Measurements from ENCODE around the gene ENPP3.
"Not testable (repeated sequence)": the region's sequence is repeated elsewhere in the genome, so short reads cannot be mapped to it uniquely, and the experiment has no call there.

ENPP3 gene

DNA sequence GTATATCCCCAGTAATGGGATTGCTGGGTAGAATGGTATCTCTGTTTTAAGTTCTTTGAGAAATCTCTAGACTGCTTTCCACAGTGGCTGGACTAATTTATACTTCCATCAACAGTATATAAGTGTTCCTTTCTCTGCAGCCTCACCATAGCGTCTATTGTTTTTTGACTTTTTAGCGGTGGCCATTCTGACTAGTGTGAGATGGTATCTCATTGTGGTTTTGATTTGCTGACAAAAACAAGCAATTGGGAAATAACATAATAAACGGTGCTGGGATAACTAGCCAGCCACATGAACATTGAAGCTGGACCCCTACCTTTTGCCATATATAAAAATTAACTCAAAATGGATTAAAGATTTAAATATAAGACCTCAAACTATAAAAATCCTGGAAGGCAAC, 49.9 kb downstream of the ENPP3 start:
- no peak for DNase-seq

DNA sequence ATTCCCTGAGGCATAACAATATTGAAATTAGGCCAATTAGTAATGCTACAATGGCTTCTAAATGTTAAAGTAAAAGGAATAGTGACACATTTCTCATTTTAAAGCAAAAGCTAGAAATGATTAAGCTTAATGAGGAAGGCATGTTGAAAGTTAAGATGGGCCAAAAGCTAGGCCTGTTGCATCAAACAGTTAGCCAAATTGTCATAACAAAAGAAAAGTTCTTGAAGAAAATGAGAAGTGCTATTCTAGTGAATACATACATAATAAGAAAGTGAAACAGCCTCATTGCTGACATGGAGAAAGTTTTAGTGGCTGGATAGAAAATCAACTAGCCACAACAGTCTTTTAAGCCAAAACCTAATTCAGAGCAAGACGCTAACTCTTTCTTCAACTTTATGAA, 51.2 kb downstream of the ENPP3 start:
- DNase-seq, result no peak

- no peak for DNase-seq
Observed at GRCh38 chr6:131692031-131692430, 54.9 kb downstream of the ENPP3 start.

- DNase-seq, result no peak
Observed at GRCh38 chr6:131692589-131692988, 55.5 kb downstream of the ENPP3 start.

GRCh38 chr6:131693384-131693783, 56.3 kb downstream of the ENPP3 start:
- no peak for DNase-seq

DNA sequence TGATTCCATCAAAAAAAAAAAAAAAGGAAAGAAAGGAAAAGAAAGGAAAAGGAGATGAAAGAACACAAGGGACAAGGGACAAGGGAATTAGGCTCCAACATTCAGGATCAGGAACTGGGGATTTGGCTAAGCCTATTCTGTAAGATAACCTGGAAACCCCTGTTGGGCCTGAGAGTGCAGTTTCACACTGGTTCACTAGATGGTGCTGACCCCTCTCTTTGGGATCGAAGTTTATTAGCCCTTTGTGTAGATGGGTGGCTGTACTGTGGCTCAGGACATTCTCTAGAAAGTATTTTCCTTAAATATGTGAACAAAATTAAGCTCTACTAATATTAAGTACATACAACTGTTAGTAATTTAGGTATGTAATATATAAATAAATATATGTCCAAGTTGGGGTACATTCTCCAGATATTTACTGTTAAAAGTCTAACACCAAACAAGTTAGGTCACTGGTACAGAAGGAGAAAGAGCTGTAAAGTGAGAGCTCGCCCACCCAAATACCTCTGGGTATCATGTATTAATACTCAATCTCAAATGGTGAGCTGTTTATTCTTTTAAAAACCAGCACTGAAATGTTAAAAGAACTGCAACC, 57.8 kb downstream of the ENPP3 start:
- DNase-seq, result no peak

DNA sequence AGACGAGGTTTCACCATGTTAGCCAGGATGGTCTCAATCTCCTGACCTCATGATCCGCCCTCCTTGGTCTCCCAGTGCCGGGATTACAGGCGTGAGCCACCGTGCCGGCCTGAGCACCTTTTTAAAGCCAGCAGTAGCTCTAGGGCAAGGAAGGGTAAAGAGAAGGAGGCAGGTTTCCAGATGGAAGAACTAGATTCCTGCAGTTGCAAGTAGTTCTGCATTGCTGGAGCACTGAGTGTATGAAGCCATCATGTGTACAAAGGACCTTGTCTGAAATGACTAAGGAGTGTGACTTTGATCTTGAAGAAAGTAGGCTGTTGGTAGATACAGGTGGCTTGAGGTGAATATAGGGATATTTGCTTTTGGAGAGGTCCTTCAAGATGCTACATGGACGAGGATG, 59.9 kb downstream of the ENPP3 start:
- no peak for DNase-seq

DNA sequence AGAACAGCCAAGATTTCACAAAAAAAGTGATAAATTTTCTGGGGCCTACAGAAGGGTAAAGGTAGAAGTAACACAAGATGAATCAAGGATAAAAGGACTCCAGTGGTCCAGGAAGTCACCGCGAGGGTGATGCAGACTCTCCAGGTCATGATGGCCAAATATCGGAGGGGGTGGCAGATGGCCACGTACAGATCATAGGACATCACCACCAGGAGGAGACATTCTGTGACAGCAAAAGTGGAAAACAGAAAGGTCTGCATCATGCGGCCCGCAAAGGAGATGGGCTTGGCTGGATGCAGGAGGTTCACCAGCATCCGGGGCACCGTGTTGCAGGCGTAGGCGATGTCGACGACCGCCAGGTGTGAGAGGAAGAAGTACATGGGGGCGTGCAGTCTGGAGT, 63.7 kb downstream of the ENPP3 start:
- DNase-seq, result not testable (repeated sequence)

DNA sequence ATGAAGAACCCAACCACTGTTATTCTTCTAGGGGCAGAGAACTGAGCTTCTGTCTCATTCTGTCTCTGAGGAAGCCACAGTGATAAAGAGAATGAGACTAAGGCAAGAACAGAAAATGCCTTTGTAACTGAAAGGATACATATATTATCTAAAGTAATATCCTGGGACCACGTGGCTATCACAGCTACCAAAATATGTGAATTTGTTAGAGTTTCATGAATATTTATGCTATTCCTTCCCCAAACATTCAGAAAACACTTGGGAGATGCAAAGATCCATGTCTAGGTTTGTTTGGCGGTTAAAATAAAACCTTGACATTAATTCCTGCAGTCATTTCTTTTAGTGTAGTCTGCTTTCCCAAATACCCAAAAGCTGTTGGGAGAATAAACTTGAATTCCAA, 66.8 kb downstream of the ENPP3 start:
- not testable (repeated sequence) for DNase-seq

DNA sequence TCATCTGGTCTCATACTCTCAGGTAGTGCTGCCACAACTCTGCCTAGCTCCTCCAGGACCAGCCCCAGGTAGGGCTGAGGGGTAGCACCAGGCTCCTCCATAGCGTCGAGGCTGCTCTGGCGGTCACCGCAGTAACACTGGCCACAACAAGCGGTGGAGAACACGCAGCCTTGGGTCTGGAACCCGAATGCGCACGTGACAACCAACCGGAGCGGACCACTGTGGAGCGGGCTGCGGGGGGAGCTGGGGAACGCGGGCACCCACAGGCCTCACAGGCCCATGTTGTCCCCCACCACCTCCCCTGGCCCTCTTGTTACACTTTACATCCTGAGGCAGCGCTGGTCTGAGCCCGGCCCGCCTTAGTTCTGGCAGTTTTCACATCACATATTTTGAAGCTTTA, 73.8 kb downstream of the ENPP3 start, which contains the start of gene CTAGE9:
Gene CTAGE9, minus strand, starts transcription at position 101 of the 400 bp plus-strand sequence. Its CDS starts 0 bp downstream, at position 101.
- not testable (repeated sequence) for DNase-seq

GRCh38 chr6:131715567-131715966, 78.5 kb downstream of the ENPP3 start:
- not testable (repeated sequence) for DNase-seq

GRCh38 chr6:131717836-131718542, 80.9 kb downstream of the ENPP3 start:
- no peak for DNase-seq

- no peak for DNase-seq
Observed at GRCh38 chr6:131721161-131721560, 84.1 kb downstream of the ENPP3 start.

GRCh38 chr6:131724114-131724513, 87.0 kb downstream of the ENPP3 start:
- DNase-seq, result no peak

- DNase-seq, result no peak
Observed at GRCh38 chr6:131727467-131727866, 90.4 kb downstream of the ENPP3 start.

- no peak for DNase-seq
Observed at GRCh38 chr6:131727868-131728267, 90.8 kb downstream of the ENPP3 start.

DNA sequence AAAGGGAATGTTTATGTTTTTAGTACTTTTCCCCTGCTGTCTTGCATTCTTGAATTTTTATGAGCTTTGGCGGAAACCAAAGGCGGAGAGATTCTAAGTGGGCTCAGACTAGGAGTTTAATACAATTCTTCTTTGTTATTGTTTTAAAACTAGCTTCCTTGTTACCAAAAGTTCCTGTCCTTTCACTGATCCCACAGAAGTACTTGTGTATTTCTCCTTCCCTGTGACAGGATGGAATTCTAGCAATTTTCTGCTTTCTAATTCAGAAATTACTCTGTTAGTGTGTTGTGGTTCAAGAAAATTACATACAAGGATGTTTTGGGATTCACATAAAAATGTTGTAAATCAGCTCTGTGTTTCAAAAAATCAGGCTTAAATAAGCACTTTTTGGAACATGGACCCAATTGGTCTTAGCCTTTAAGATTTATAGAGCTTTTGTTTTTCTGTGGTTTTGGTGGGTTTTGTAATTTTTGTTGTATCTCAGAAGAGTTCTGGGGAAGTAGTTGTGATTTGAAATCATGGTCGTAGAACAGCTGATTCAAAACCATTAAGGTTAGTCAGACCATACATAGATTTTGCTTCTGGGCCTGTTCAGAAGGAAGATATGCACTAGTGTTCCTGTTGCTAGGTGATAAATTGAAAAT, 91.3 kb downstream of the ENPP3 start:
- no peak for DNase-seq

DNA sequence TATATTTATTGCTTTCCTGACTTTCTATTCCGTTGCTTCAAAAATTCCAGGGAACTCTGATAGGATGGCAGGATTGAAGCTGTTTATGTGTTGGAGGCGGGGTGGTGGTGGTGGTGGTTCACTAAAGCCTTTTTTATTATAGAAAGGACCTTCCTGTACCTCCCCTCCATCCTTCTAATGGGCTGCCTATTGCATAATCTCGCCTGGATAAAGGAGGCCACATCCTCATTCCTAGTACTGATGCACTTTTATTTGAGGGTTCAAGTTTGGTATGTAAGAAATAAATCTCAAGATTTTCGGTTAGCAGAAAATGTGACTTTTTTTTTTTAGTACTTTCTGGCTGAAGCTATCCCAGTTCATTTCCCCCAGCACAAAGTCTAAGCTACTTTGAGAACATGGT, 92.4 kb downstream of the ENPP3 start:
- DNase-seq, result no peak

GRCh38 chr6:131730264-131730663, 93.2 kb downstream of the ENPP3 start:
- no peak for DNase-seq

DNA sequence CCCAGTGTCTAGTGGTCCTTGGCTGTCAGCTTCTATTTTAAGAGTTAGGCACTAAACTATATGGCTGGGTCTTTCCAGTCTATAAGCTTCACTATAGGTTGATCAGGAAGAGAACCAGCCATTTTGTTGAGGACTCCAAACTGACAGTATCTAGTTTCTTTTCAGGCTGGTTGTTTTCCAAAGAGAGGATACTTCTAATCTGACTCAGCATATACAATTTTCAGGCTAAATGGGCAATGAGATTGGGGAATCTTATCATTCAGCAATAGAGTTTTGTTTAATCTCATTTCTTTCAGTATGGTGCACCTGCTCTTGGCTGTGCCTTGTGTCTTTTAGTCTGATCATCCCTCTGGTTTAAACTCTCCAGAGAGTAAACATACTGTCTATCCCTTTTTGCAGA, 94.1 kb downstream of the ENPP3 start:
- DNase-seq, result no peak

GRCh38 chr6:131733376-131734016, 96.4 kb downstream of the ENPP3 start:
- no peak for DNase-seq

DNA sequence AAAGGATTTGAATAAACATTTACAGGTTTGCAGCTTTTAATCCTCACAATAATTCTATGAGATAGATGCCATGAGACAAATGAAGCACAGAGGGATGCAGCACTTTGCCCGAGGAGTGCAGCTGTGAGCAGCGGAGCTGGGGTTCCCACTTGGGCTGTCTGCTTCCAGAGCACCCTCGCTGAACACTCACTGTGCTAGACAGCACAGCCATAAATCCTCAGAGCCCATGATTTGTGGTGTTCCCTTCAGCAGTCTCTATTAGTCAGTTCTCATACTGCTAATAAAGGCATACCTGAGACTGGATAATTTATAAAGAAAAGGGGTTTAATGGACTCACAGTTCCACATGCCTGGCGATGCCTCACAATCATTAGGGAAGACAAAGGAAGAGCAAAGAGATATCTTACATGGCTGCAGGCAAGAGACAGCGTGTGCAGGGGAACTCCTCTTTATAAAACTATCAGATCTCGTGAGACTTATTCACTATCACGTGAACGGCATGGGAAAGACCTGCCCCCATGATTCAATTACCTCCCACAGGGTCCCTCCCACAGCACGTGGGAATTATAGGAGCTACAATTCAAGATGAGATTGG, 99.0 kb downstream of the ENPP3 start:
- no peak for DNase-seq

DNA sequence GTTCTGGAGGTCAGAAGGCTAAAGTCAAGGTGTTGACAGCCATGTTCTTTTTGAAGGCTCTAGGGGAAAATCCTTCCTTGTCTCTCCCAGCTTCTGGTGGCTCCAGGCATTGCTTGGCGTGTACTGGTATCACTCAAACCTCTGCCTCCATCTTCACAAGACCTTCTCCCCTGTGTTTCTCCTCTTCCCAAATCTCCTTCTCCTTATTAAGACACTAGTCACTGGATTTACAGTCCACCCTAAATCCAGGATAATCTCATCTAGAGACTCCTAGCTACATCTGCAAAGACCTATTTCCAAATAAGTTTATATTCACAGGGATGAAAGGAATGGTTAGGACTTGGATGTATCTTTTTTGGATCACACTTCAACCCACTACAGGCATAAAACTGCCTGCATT, 99.7 kb downstream of the ENPP3 start:
- no peak for DNase-seq

All from NCI-H510A (cell line).